ENCODE data around the gene ZNF565. TPM values are rescaled to one million over a fixed set of nuclear protein-coding genes. Genes with fewer than 3 reads are reported as not detected.
"Not testable (repeated sequence)": the region's sequence is repeated elsewhere in the genome, so short reads cannot be mapped to it uniquely, and the experiment has no call there.

Gene ZNF565
- total RNA-seq, 1 donor from 2014 or later = 5.3 TPM

GRCh38 chr19:36212895-36213294, 1.6 kb downstream of the ZNF565 start:
- DNase-seq (ENCODE audit: low spot score) = no peak

- no peak for DNase-seq (ENCODE audit: low spot score)
Measured at GRCh38 chr19:36210497-36210896, 4.0 kb downstream of the ZNF565 start.

GRCh38 chr19:36209372-36209771, 5.1 kb downstream of the ZNF565 start:
- DNase-seq (ENCODE audit: low spot score) = no peak

GRCh38 chr19:36207605-36208252, 6.7 kb downstream of the ZNF565 start:
- no peak for DNase-seq (ENCODE audit: low spot score)

- no peak for DNase-seq (ENCODE audit: low spot score)
Measured at GRCh38 chr19:36203293-36203692, 11.2 kb downstream of the ZNF565 start.

- no peak for DNase-seq (ENCODE audit: low spot score)
Measured at GRCh38 chr19:36201684-36202083, 12.8 kb downstream of the ZNF565 start.

GRCh38 chr19:36198119-36198518, 16.3 kb downstream of the ZNF565 start:
- DNase-seq (ENCODE audit: low spot score) = no peak

GRCh38 chr19:36196249-36196648, 18.2 kb downstream of the ZNF565 start:
- DNase-seq (ENCODE audit: low spot score) = no peak

- not testable (repeated sequence) for DNase-seq (ENCODE audit: low spot score)
Measured at GRCh38 chr19:36186722-36187121, 27.7 kb downstream of the ZNF565 start.

- DNase-seq (ENCODE audit: low spot score) = no peak
Measured at GRCh38 chr19:36183245-36183628, 31.2 kb downstream of the ZNF565 start.

- no peak for DNase-seq (ENCODE audit: low spot score)
Measured at GRCh38 chr19:36182612-36183244, 31.7 kb downstream of the ZNF565 start.

- DNase-seq (ENCODE audit: low spot score) = not testable (repeated sequence)
Measured at GRCh38 chr19:36179077-36179476, 35.4 kb downstream of the ZNF565 start.

GRCh38 chr19:36173846-36174245, 40.6 kb downstream of the ZNF565 start:
- not testable (repeated sequence) for DNase-seq (ENCODE audit: low spot score)

GRCh38 chr19:36172852-36173251, 41.6 kb downstream of the ZNF565 start:
- DNase-seq (ENCODE audit: low spot score) = no peak

- DNase-seq (ENCODE audit: low spot score) = no peak
Measured at GRCh38 chr19:36169084-36169760, 45.2 kb downstream of the ZNF565 start.

GRCh38 chr19:36163813-36164212, 50.7 kb downstream of the ZNF565 start:
- DNase-seq (ENCODE audit: low spot score) = no peak

GRCh38 chr19:36160821-36161596, 53.5 kb downstream of the ZNF565 start:
- DNase-seq (ENCODE audit: low spot score) = no peak

GRCh38 chr19:36153126-36153525, 61.3 kb downstream of the ZNF565 start:
- no peak for DNase-seq (ENCODE audit: low spot score)

- no peak for DNase-seq (ENCODE audit: low spot score)
Measured at GRCh38 chr19:36152352-36153091, 61.9 kb downstream of the ZNF565 start, which contains the start of gene COX7A1. Gene COX7A1 (minus strand): TSS chr19:36152447. CDS start chr19:36152407, 40 bp downstream.

- DNase-seq (ENCODE audit: low spot score) = no peak
Measured at GRCh38 chr19:36152019-36152351, 62.5 kb downstream of the ZNF565 start.

GRCh38 chr19:36151144-36152018, 63.1 kb downstream of the ZNF565 start:
- no peak for DNase-seq (ENCODE audit: low spot score)
